CD4-positive, alpha-beta T cell treated with Interferon alpha-2 for 1 hour (primary cell): ENCODE results near the gene NAMPT.
"Not testable (repeated sequence)": the region's sequence is repeated elsewhere in the genome, so short reads cannot be mapped to it uniquely, and the experiment has no call there.

Experiments used
- DNase-seq, 2 donors: peaks; one replicate each; pipeline ENCODE4 v3.0.0-alpha.2; 2020 to 2022

Gene NAMPT

DNA sequence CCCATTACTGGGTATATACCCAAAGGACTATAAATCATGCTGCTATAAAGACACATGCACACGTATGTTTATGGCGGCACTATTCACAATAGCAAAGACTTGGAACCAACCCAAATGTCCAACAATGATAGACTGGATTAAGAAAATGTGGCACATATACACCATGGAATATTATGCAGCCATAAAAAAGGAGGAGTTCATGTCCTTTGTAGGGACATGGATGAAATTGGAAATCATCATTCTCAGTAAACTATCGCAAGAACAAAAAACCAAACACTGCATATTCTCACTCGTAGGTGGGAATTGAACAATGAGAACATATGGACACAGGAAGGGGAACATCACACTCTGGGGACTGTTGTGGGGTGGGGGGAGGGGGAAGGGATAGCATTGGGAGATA is 13.8 kb upstream of the NAMPT start:
- not testable (repeated sequence) for DNase-seq

DNA sequence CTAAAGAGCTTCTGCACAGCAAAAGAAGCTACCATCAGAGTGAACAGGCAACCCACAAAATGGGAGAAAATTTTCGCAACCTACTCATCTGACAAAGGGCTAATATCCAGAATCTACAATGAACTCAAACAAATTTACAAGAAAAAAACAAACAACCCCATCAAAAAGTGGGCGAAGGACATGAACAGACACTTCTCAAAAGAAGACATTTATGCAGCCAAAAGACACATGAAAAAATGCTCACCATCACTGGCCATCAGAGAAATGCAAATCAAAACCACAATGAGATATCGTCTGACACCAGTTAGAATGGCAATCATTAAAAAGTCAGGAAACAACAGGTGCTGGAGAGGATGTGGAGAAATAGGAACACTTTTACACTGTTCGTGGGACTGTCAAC is 13.4 kb upstream of the NAMPT start:
- DNase-seq, result not testable (repeated sequence)

GRCh38 chr7:106294334-106294733 is 9.6 kb upstream of the NAMPT start:
- DNase-seq, result no peak

DNA sequence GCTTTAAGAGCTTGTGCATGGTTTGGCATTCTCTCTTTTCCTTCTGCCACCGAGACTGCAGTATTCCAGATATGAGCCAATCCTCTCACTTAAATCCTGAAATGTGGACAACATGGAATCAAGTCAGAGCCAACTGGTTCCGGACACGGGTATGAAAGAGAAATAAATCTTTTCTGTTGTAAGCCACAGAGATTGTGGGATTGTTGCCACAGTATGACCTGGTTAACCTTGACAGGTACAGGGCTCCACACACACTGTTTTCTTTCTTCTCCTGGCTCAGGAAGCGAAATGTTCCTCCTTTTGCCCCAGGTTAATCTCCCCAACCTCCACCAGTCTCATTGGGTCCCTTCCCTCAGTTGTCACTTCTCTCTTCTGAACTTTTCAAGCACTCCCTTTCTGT is 6.5 kb upstream of the NAMPT start:
- DNase-seq, result no peak

DNA sequence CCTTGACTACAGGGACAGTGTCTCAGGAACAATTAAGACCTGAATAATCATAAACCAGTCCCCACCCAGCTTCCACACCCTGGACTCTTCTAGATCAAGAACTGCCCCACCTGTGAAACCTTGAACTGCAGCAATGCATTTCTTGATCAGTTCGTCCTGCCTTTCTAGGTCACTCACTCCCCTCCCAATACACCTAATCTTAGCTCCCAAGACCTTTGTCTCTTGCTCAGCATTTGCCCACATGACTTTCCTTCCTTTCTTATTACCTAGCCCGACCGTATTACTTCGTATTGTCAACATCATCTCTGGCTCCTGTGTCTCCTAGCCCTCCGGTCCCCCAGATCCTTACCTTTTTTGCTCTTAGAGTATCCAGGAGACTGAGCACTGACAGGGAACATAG is 5.5 kb upstream of the NAMPT start:
- DNase-seq, result no peak

GRCh38 chr7:106289848-106290247 is 5.1 kb upstream of the NAMPT start:
- no peak for DNase-seq

- DNase-seq, result no peak
Measured at GRCh38 chr7:106288263-106288662, 3.5 kb upstream of the NAMPT start.

DNA sequence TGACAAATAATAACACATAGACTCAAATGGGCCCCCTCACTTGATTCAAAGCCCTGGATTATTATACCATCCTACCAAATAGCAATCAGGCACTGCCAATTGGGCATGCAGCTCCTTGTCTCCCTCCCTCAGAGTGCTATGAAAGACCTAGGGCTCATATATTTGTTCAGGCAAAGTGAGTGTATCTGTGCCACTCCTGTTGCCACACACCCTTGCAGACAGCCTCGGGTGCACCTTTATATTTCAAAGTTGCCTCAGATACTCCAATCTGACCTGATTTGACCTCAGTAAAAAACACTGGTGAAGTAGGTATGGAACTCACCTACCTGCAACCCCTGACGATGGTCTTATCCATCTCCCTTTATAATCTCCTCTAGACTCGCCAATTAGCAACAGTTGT is 3.0 kb upstream of the NAMPT start:
- DNase-seq, result no peak

- peak; percentile 45 to 51 for DNase-seq
Measured at GRCh38 chr7:106285855-106286492, 1.2 kb upstream of the NAMPT start.

DNA sequence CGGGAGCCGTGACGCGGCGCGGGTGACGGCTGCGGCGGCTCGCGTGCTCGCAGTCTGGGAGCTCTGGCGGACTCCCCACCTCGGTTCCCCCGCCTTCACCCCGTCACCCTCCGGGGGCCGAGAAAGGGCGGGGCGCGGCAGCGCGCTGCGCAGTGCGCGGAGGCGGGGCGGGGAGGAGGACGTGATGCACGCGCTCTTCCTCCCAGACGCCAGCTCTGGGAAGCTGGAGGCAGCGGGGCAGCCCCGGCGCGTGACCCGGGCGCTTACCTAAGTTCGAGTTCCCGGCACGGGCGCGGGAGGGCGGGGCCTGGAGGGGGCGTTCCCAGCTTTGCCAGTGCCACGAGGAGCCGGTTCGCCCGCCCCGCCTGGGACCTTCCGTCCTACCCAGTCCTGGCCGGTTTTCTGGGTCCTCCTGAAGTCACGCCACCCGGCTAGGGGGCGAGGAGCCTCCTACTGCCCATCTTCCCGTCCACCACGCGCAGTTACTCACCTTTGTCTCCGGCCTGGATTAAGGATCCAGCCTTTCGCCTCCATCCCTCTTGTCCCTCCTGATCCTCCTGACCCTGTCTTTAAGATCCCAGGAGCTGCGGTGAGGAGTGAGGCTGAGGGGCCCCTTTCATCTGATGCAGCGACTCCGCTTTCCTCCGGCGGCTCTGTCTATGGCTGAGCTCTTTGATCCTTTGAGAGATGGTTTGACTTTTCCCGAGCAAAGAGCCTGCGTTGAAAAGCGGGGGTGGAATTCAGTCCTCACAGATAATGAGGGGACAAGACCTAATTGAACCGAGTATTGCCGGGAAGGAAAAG is 470 bp upstream of the NAMPT start:
- DNase-seq, result peak; percentile 99

DNA sequence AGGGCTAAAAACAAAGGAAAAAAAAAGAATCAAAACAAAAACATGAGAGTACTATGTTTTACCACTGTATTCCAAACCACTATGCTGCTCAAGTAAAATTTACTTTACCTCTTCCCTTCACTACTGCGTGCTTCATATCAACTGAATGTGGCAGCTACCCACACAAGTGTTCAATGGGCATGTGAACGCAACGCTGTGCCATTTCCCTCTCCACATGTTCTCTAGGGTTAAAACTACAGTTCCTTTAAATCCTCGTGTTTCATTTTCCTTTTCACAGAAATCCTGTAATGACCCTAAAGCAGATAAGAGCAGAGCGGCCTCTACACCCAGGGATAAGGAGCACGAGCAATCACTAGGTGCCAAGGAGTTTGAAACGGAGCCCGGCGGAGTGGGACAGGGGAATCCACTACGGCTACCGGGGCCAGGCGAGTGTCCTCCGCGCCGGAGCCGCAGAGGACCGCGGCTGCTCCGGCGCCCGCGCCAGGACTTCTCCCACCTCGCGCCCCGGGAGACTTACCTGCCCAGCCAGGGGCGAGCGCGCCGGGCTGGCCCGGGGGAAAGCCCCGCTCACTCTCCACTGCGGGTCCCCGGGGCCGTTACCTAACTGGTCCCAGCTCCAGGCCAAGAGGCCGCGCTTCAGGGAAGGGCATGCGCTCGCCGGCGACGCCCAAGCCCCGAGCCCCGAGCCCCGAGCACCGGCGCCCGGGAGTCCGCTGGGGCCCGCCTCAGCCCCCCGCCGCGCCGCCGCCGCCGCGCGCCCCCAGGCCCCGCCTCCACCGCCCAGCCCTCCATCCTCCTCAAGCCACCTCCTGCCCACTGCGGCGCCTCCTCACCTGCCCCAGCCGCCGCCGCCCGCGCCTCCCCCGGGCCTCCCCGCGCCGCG is 711 bp downstream of the NAMPT start:
- peak; percentile 45 to 77 for DNase-seq

GRCh38 chr7:106283501-106283830 is 1.3 kb downstream of the NAMPT start:
- no peak for DNase-seq

GRCh38 chr7:106282852-106283251 is 1.9 kb downstream of the NAMPT start:
- DNase-seq, result no peak

- DNase-seq, result no peak
Measured at GRCh38 chr7:106282390-106282789, 2.4 kb downstream of the NAMPT start.

DNA sequence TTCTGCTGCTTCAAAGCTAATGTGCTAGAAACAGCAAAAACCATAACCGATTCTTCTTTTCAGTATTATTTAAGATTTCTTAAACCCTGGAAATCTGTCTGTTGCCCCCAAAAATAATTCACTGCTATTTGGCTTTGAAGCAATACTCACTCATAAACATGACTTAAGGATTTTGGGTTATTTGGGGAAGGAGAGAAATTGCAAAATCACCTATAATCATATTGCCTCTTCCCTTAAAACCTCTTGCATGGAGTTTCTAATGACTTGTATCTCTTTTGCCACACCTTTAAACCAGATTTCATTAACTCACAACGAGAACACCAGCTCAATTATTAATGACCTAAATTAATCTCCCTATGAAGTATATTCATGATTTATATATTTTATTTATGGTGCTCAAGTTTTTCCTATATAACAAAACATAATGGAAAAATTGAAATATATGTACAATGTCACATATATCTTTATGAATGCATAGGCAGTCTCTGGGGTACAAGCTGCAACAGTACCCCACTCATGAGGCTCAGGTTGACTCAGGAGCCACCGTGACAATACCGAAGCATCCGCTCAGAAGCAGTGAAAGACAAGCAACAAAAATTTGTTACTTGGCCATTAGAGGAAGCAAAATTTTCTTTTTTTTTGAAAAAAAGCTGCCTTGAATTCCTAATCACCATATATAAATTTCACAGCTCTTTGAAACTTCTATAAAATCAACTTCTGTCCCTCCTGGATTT is 3.0 kb downstream of the NAMPT start:
- DNase-seq, result no peak

GRCh38 chr7:106281127-106281526 is 3.7 kb downstream of the NAMPT start:
- DNase-seq, result no peak

- peak in 1 of 2 donors; percentile 19 for DNase-seq
Measured at GRCh38 chr7:106279425-106280197, 5.2 kb downstream of the NAMPT start.

- no peak for DNase-seq
Measured at GRCh38 chr7:106278695-106279094, 6.1 kb downstream of the NAMPT start.

GRCh38 chr7:106277976-106278375 is 6.8 kb downstream of the NAMPT start:
- no peak for DNase-seq

DNA sequence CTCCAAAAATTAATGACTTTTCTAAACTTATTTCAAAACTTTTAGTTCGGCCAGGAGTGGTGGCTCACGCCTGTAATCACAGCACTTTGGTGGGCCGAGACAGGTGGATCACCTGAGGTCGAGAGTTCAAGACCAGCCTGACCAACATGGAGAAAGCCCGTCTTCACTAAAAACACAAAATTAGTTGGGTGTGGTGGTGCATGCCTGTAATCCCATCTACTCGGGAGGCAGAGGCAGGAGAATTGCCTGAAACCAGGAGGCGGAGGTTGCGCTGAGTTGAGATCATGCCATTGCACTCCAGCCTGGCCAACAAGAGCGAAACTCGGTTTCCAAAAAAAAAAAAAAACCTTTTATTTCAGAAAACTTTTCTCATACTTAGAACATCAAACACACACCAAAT is 8.3 kb downstream of the NAMPT start:
- no peak for DNase-seq

GRCh38 chr7:106273009-106273668 is 11.6 kb downstream of the NAMPT start:
- DNase-seq, result no peak
